Peyer's patch (tissue), 4 donors: ENCODE data around the gene FOCAD.

ENCODE experiments used
- POLR2A ChIP-seq, 2 donors: fragments of 450-650 bp; IDR thresholded peaks; one replicate each; pipeline ENCODE4 v1.5.1; 2017; ENCODE audit warnings: antibody characterized with exemption in 2 of 2, mild to moderate bottlenecking in 2 of 2, moderate library complexity in 2 of 2
- TF ChIP-seq, protein P1 (sequence below), 6 experiments: fragments of 450-650 bp in 4 of 6; fragments of 200-600 bp in 2 of 6; sonication (generic) in 1 of 6; IDR thresholded peaks; one replicate each; pipeline ENCODE4 v1.5.1; 2017 to 2019; ENCODE audit warnings: antibody characterized with exemption in 6 of 6, mild to moderate bottlenecking in 3 of 6, moderate library complexity in 1 of 6

DNA sequence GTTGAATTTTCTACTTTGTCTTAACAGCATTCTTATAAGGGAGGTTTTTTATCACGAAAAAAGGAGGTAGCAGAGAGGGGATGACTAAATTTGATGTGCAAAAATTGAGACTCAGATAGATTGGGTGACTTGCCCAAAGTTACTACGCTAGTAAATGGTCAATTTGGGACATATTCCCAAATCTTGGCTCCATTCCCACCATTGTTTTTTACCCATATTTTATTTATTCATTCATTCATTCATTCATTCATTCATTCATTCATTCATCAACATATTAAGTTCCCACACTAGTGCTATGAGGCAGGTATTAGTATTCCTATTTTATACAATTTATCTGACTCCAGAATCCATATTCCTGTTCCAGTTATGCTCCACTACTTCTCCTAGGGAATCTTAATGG is 261.8 kb downstream of the FOCAD start:
- TF ChIP-seq, protein P1, sequence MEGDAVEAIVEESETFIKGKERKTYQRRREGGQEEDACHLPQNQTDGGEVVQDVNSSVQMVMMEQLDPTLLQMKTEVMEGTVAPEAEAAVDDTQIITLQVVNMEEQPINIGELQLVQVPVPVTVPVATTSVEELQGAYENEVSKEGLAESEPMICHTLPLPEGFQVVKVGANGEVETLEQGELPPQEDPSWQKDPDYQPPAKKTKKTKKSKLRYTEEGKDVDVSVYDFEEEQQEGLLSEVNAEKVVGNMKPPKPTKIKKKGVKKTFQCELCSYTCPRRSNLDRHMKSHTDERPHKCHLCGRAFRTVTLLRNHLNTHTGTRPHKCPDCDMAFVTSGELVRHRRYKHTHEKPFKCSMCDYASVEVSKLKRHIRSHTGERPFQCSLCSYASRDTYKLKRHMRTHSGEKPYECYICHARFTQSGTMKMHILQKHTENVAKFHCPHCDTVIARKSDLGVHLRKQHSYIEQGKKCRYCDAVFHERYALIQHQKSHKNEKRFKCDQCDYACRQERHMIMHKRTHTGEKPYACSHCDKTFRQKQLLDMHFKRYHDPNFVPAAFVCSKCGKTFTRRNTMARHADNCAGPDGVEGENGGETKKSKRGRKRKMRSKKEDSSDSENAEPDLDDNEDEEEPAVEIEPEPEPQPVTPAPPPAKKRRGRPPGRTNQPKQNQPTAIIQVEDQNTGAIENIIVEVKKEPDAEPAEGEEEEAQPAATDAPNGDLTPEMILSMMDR (IDR thresholded peaks at IDR 0.05): no peak
- no peak for TF ChIP-seq POLR2A (IDR thresholded peaks at IDR 0.05)
